Pons (tissue), 1 donor: Measurements from ENCODE around the gene ICAM3.
"Not testable (repeated sequence)": the region's sequence is repeated elsewhere in the genome, so short reads cannot be mapped to it uniquely, and the experiment has no call there.

ENCODE experiments used
- DNase-seq: peaks from one replicate; pipeline ENCODE4 v3.0.0-alpha.2; 2016; ENCODE audit warnings: low spot score

ICAM3 gene

DNA sequence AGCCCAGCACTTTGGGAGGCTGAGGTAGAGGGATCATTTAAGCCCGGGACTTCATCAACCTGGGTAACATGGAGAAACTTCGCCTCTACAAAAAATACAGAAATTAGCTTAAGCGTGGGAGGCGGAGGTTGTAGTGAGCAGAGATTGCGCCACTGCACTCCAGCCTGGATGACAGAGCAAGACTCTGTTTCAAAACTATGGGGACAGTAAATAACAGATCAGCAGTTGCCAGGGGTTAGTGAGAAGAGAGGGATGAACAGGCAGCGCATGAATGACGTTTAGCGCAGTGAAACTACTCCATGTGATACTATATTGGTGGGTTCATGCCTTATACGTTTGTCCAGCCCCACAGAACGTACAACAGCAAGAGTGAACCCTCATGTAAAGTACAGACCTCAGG lies 7.1 kb upstream of the ICAM3 start:
- DNase-seq, result no peak

DNA sequence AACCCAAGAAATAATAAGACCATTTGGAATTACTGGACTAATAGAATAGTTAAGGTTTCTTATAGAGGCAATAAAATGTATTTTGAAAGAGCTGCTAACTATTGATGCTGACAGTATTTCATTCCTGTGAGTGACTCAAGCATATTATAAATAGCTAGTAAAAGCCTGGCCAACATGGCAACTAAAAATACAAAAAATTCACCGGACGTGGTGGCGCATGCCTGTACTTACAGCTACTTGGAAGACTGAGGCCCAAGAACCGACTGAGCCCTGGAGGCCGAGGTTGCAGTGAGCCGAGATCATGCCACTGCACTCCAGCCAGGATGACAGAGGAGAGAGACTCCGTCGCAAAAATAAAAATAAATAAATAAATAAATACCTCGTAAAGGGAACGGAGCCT lies 5.4 kb upstream of the ICAM3 start:
- no peak for DNase-seq

DNA sequence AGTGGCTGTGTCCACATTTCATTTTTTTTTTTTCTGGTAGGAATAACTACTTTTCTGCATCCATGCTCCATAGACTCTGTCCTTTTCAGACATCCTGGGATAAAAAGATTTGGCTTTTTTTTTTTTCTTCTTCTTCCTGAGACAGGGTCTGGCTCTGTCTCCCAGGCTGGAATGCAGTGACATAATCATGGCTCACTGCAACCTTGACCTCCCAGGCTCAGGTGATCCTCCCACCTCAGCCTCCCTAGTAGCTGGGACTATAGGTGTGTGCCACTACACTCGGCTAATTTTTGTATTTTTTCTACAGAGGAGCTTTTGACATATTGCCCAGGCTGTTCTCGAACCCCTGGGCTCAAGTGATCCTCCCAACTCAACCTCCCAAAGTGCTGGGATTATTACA lies 4.1 kb upstream of the ICAM3 start:
- no peak for DNase-seq

GRCh38 chr19:10339977-10340376 lies 553 bp upstream of the ICAM3 start:
- no peak for DNase-seq

DNA sequence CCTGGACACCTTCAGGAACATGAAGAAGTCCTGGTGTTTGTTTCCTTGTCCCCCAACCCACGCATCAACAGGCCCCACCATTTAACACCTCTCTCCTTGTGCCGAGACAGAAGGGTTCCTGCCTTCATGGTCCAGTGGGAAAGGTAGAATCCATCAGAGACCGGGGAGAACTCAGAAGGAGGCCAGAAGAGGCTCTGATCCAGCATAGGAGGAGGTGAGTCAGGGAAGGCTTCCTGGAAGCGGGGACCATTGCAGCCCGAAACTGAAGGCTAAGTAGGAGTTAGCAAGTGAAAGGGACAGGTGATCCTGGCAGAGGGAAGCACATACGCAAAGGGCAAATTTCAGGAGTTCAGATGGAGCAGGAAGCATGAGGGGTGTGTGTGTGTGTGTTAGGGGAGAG lies 484 bp downstream of the ICAM3 start:
- no peak for DNase-seq

GRCh38 chr19:10336725-10337124 lies 2.7 kb downstream of the ICAM3 start:
- not testable (repeated sequence) for DNase-seq

GRCh38 chr19:10335352-10335985 lies 4.0 kb downstream of the ICAM3 start:
- DNase-seq, result no peak

DNA sequence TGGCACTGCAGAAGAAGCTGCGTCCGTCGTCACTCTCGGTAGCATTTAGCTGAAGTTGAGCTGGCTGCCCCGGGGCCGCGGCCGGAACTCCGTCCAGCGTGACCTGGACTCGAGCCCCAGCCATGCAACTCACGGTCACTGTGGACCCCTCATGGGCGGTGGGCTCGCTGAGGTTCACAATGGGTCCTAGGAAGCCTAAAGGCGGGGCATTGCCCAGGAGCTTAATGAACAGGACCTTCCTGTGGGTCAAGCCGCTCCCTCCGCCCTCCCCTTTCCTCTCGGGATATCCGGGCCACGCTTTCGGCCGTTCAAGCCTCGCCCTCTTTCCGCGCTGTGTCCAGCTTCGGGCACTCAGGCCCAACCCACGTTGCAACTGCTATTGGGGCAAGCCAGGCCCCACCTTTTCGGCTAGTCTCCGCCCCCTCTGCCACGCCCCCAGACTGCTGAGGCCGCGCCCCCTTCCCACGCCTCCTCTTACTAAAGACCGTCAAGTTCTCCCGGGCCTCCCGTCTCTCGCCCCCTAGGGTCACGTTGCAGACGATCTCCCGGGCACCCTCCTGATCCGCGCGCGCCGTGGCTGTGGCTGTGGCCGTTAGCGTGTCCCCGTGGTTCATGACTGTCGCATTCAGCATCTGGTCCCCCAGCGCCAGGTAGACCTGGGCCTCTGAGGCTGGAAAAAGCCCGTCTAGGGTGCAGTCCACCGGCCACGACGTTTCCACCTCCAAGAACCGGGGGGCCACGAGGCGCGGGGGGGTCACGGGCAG lies 4.7 kb downstream of the ICAM3 start:
- peak; percentile 45 for DNase-seq

- no peak for DNase-seq
Measured at GRCh38 chr19:10333758-10334587, 5.5 kb downstream of the ICAM3 start.

- peak; percentile 95 for DNase-seq
Measured at GRCh38 chr19:10332965-10333757, 6.3 kb downstream of the ICAM3 start, which contains the start of gene RAVER1. RAVER1 (minus strand) TSS chr19:10333529; CDS start chr19:10333507, 22 bp downstream.

GRCh38 chr19:10332158-10332964 lies 7.1 kb downstream of the ICAM3 start:
- no peak for DNase-seq

GRCh38 chr19:10329555-10329954 lies 9.9 kb downstream of the ICAM3 start:
- no peak for DNase-seq

- no peak for DNase-seq
Measured at GRCh38 chr19:10328558-10329429, 10.6 kb downstream of the ICAM3 start.

- DNase-seq, result no peak
Measured at GRCh38 chr19:10327793-10328192, 11.6 kb downstream of the ICAM3 start.

- DNase-seq, result no peak
Measured at GRCh38 chr19:10325732-10326131, 13.7 kb downstream of the ICAM3 start.

DNA sequence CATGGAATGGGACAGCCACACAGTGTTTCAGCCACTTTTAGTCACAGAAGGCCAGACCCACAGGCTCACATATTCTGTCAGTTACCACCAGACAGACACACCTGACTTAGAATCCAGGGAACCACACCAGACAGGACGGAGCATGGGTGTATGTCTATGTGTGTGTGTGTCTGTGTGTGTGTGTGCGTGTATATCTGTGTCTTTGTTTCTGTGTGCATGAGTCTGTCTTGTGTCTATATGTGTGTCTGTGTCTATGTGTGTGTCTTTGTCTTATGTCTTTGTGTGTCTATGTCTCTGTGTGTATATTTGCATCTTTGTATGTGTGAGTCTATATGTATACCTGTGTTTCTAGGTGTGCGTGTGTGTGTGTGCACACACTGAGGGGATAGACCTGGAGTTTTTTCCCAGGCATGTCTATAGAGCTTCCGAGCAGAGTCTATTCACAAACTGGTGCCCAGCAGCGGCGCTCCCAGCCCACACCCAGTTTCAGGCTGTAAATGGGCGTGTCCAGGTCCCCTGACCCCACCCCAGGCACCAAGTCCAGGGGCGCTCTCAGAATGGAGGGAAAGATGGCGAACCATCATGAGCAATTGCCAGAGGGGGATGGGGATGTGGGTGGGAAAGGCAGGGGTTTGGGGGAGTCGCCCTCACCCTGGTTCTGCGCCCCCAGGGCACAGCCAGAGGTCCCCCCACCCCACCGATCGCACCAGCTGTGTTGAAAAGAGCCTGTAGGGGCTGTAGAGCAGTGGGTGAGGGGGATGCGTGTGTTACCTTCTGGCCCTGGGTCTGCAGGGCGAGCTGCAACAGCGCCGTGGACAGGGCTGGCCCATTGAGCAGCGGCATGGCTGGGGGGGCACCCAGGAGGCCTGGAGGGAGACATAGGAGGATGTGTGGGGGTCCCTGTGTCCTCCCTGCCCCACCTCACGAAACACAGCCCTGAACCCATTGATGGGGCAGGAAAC lies 17.3 kb downstream of the ICAM3 start:
- DNase-seq, result no peak

- DNase-seq, result no peak
Measured at GRCh38 chr19:10321417-10321797, 18.0 kb downstream of the ICAM3 start.

DNA sequence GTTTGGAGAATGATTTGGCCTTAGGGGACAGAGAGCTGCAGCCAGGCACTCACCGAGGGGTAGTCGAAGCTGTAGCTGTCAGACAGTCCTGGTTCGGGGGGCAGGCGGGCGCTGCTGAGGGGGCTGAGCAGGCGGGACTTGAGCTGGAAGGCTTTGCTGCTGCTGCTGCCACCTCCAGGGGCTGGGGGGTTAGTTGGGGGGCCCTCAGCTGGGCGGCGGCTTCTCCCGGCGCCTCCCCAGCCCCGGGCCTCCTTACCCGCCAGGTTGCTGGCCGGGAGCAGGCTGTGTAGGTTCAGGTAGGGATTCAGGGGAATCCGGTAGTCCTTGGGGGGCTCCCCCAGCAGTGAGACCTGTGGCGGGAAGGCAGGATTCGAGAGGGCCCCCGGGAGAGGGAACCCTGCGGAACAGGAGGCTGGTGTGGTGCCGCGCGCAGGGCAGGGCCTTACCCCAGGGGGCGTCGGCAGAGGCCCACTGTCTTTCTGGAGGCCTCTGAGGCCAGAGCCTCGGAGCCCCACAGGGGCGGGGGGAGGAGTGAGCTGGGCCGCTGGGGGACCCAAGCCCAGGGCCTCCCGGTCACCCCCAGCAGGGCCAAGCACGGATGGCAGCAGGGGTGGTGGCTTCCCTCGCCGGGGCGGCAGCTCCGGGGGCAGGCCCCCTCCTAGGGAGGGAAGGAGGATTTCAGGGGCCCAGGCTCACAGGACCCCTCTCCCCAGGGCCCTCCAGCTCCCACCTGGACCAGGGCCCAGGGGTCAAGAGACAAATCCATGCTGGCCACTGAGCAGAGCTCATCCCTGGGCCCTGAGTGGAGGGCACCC lies 18.6 kb downstream of the ICAM3 start:
- no peak for DNase-seq
